ES-I3 (cell line): ENCODE measurements around the gene SCUBE2.
"Not testable (repeated sequence)": the region's sequence is repeated elsewhere in the genome, so short reads cannot be mapped to it uniquely, and the experiment has no call there.

Experiments
- H3K36me3 ChIP-seq: 2 replicates; pipeline ENCODE4 v1.6.1; 2013; ENCODE audit warnings: mild to moderate bottlenecking, low read length, control low read depth, moderate library complexity; ENCODE audit not compliant: insufficient read depth
- H3K4me1 ChIP-seq: 2 replicates; pipeline ENCODE4 v1.6.1; 2013; ENCODE audit warnings: mild to moderate bottlenecking, control low read depth, low read length; ENCODE audit not compliant: insufficient read depth
- H3K9ac ChIP-seq: 2 replicates; pipeline ENCODE4 v1.6.1; 2013; ENCODE audit warnings: low read depth, mild to moderate bottlenecking, low read length, moderate library complexity
- H3K9me3 ChIP-seq: 2 replicates; pipeline ENCODE4 v1.6.1; 2013; ENCODE audit warnings: mild to moderate bottlenecking, low read length, moderate library complexity; ENCODE audit not compliant: control insufficient read depth, insufficient read depth

SCUBE2 gene

DNA sequence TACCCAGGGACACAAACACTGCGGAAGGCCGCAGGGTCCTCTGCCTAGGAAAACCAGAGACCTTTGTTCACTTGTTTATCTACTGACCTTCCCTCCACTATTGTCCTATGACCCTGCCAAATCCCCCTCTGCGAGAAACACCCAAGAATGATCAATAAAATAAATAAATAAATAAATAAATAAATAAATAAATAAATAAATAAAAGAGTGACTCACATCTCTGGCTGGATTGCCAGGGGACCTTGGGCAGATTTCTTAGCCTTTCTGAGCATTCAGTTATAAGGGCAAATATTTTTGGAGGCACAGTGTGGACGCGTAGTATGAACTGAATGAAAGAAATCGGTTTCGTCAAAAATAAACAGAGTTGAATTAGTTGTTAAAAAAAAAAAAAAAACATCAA lies 112.0 kb downstream of the SCUBE2 start:
- not testable (repeated sequence) for H3K4me1 ChIP-seq, H3K36me3 ChIP-seq, H3K9ac ChIP-seq, H3K9me3 ChIP-seq

DNA sequence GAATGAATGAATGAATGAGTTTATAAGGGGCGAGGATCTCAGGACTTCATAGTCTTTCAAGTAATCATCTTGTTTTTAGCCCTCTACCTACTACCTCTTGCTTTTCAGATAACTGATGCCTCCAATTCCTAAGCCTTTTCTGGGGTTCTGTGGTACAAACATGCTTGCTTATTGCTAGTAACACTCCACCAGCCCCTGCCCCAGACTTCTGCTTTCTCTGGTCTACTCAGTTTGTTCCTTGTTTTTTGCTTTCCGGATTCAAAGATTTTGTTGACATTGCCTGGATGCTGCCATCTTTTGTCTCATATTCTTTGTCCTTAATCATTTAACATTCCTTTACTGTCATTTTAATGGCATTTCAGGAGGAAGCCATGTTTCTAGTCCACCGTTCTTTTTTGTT lies 118.3 kb downstream of the SCUBE2 start:
- Histone ChIP-seq H3K36me3 (no peaks in the 10 kb centered on the region), H3K9me3 (no peaks in the 10 kb centered on the region), H3K9ac (no peak overlapping the region), H3K4me1 (no peaks in the 10 kb centered on the region)

DNA sequence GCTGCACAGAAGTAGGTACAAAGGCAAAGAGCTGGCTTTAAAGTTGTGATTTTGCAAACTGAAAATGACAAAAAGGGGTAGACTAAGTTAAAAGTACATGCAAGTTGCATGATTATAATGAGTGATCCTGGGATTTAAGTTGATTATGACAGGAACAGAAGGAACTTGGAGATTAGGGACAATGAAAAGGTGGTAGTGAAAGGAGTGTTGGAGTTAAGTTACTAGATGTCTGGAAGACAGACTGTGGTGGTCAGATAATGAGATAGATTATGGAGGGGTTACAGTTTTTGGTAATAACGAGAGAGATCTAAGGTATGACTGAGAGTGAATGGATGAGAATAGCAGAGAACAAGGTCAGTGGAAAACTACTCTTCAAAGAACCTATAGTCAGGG lies 119.5 kb downstream of the SCUBE2 start:
- no peak overlapping the region for H3K9ac ChIP-seq
- H3K4me1 ChIP-seq: no peaks in the 10 kb centered on the region
- no peaks in the 10 kb centered on the region for H3K36me3 ChIP-seq
- no peaks in the 10 kb centered on the region for H3K9me3 ChIP-seq

DNA sequence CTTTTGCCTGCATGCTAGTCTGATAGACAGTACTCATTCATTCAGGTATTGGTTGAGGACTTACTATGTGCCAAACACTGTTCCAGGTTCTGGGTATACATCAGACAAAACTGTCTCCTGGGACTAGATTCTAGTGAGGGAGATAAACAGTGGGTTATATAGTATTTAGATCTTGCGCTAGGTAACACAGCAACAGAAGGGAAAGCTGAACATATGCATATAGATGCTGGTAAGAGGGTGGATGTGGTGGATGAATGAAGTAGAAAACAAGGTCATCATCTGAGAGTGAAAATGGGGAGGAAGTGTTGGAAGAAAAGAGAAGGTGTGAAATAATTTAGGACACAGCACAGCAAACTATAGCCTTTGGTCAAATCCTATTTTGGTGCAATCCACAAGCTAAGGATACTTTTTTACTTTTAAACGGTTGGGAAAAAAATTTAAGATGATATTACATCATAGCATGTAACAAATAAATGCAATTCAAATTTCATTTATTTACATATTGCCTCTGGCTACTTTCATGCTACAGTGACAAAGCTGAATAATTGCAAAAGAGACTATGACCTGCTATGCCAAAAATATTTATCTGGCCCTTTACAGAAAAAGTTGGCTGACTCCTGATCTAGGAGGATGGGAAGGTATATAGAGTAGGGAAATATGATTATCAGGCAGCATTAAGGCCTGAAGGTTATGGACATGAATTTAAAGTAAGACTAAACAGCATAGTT lies 120.0 kb downstream of the SCUBE2 start:
- Histone ChIP-seq H3K4me1 (no peaks in the 10 kb centered on the region), H3K9ac (no peak overlapping the region), H3K9me3 (no peaks in the 10 kb centered on the region), H3K36me3 (no peaks in the 10 kb centered on the region)
